Hippocampal formation (tissue), 2 donors: ENCODE results near the gene PARPBP.
"Not testable (repeated sequence)": the region's sequence is repeated elsewhere in the genome, so short reads cannot be mapped to it uniquely, and the experiment has no call there.

Experiments used
- DNase-seq, 2 donors: peaks; one replicate each; lab custom pipeline; 2025; lab: John Stamatoyannopoulos, UW

PARPBP gene

GRCh38 chr12:102155206-102155605, 35.2 kb downstream of the PARPBP start:
- DNase-seq, result not testable (repeated sequence)

GRCh38 chr12:102163383-102163782, 43.4 kb downstream of the PARPBP start:
- DNase-seq, result no peak

- no peak for DNase-seq
Observed at GRCh38 chr12:102167821-102168604, 48.0 kb downstream of the PARPBP start.

- DNase-seq, result peak in 1 of 2 donors; percentile 5
Observed at GRCh38 chr12:102169922-102170621, 50.1 kb downstream of the PARPBP start.

- no peak for DNase-seq
Observed at GRCh38 chr12:102171951-102172350, 52.0 kb downstream of the PARPBP start.

GRCh38 chr12:102172436-102172835, 52.5 kb downstream of the PARPBP start:
- DNase-seq, result no peak

- DNase-seq, result no peak
Observed at GRCh38 chr12:102174117-102174516, 54.1 kb downstream of the PARPBP start.

- DNase-seq, result no peak
Observed at GRCh38 chr12:102174761-102175160, 54.8 kb downstream of the PARPBP start.

GRCh38 chr12:102182635-102183034, 62.7 kb downstream of the PARPBP start:
- no peak for DNase-seq

GRCh38 chr12:102195826-102196225, 75.8 kb downstream of the PARPBP start:
- DNase-seq, result no peak

- DNase-seq, result no peak
Observed at GRCh38 chr12:102197789-102198188, 77.8 kb downstream of the PARPBP start, which contains the start of gene PMCH. Gene PMCH (minus strand): TSS chr12:102197833. CDS start chr12:102197770, 63 bp downstream.

- DNase-seq, result no peak
Observed at GRCh38 chr12:102201436-102202061, 81.6 kb downstream of the PARPBP start.

- DNase-seq, result no peak
Observed at GRCh38 chr12:102202556-102202955, 82.6 kb downstream of the PARPBP start.

- no peak for DNase-seq
Observed at GRCh38 chr12:102204025-102204424, 84.0 kb downstream of the PARPBP start.

GRCh38 chr12:102215992-102216691, 96.2 kb downstream of the PARPBP start:
- no peak for DNase-seq

- no peak for DNase-seq
Observed at GRCh38 chr12:102220736-102221135, 100.8 kb downstream of the PARPBP start.

GRCh38 chr12:102227954-102228353, 108.0 kb downstream of the PARPBP start:
- no peak for DNase-seq

GRCh38 chr12:102232036-102232435, 112.1 kb downstream of the PARPBP start:
- no peak for DNase-seq

- no peak for DNase-seq
Observed at GRCh38 chr12:102232446-102232845, 112.5 kb downstream of the PARPBP start.

- no peak for DNase-seq
Observed at GRCh38 chr12:102234599-102234998, 114.6 kb downstream of the PARPBP start.

GRCh38 chr12:102240859-102241258, 120.9 kb downstream of the PARPBP start:
- DNase-seq, result not testable (repeated sequence)
